Peyer's patch (tissue), 4 donors: ENCODE measurements around the gene CACTIN. TPM values are rescaled to one million over a fixed set of nuclear protein-coding genes. Genes with fewer than 3 reads are reported as not detected.

Experiments
- DNase-seq, 3 donors: peaks; one replicate each; pipeline ENCODE4 v3.0.0-alpha.2; 2017 to 2019
- H3K27ac ChIP-seq, 4 donors: fragments of 200-600 bp; sonication (generic); one replicate each; pipeline ENCODE4 v1.5.1; 2016 to 2019
- H3K27me3 ChIP-seq, 2 donors: fragments of 200-600 bp; sonication (generic); one replicate each; pipeline ENCODE4 v1.5.1; 2019
- H3K36me3 ChIP-seq, 3 donors: fragments of 200-600 bp; sonication (generic); one replicate each; pipeline ENCODE4 v1.5.1; 2016 to 2019
- H3K4me1 ChIP-seq, 4 donors: fragments of 200-600 bp; sonication (generic); one replicate each; pipeline ENCODE4 v1.5.1; 2016 to 2019
- H3K4me3 ChIP-seq, 4 donors: fragments of 200-600 bp; sonication (generic); 1 replicate in 3 of 4; 2 replicates in 1 of 4; pipeline ENCODE4 v1.5.1; 2016 to 2019; ENCODE audit warnings: mild to moderate bottlenecking in 1 of 4
- H3K9me3 ChIP-seq, 4 donors: fragments of 200-600 bp; sonication (generic); one replicate each; pipeline ENCODE4 v1.5.1; 2016 to 2019; ENCODE audit warnings: mild to moderate bottlenecking in 1 of 4
- POLR2A ChIP-seq, 2 donors: fragments of 450-650 bp; IDR thresholded peaks; one replicate each; pipeline ENCODE4 v1.5.1; 2017; ENCODE audit warnings: antibody characterized with exemption in 2 of 2, mild to moderate bottlenecking in 2 of 2, moderate library complexity in 2 of 2
- total RNA-seq, 4 donors: library from RNA; depleted of rRNA; stranded (reverse); fragments of >200 nt; gene quantifications; one replicate each; pipeline ENCODE4 v1.1.0, GENCODE V29; 2016
- TF ChIP-seq, protein P1 (sequence below), 6 experiments: fragments of 450-650 bp in 4 of 6; fragments of 200-600 bp in 2 of 6; sonication (generic) in 1 of 6; IDR thresholded peaks; one replicate each; pipeline ENCODE4 v1.5.1; 2017 to 2019; ENCODE audit warnings: antibody characterized with exemption in 6 of 6, mild to moderate bottlenecking in 3 of 6, moderate library complexity in 1 of 6

Gene CACTIN
- 10 to 100 TPM; 21.2 to 60.2 (median 33.3) TPM for total RNA-seq

DNA sequence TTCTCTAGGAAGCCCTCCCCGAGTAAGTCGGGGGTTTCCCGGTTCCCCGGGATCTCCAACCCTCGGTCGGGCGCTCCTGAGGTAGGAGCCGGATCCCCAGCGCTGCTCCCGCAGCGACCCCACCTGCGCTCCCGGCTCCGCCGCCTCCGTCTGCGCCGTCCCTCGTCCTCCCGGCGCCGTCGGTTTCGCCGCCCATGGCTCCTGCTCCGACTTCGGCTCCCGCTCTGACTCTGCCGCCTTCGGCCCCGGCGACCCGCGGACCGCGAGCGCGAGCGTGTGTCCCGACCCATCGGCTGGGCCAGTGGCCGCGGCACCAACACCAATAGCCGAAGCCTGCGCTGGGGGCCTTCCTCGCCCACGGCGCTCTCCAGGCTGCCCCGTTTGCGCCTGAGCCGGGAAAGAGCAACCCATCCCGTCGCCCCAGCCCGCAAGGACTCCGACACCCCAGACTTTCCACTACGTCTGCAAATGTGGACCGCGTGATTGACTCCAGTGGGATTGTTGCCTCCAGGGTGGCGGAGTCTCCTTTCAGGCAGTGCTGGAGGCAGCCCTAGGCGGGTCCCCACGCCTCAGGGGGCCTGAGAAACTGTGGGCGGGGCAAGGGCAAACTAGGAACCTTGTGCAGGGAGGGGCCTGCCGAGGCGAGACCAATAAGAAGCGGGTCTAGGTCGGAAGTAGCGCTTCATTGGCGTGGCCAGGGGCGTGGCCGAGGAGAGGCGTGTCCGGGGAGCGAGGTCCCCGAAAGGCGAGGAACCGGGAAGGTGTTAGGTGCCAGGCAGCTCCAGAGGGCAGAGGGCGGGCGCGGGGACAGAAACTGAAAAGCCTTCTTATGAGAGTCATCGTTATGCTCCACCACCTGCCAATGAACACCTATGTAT, at the start of gene CACTIN:
CACTIN (minus strand) TSS at position 318 of the 878 bp plus-strand sequence; CDS start at position 290, 28 bp downstream.
- peaks cover 0 to 29% (median 0%) of the 10 kb centered on the region in 3 donors for H3K36me3 ChIP-seq
- peak; percentile 98 to 99 (median 99) for DNase-seq
- peaks cover 0 to 19% (median 8%) of the 10 kb centered on the region in 4 donors for H3K4me1 ChIP-seq
- peak within 1 kb of the TSS; percentile 90 to 98 (median 92) for H3K27ac ChIP-seq
- TF ChIP-seq POLR2A (IDR thresholded peaks at IDR 0.05) = peak; percentile 68 to 78
- TF ChIP-seq, protein P1, sequence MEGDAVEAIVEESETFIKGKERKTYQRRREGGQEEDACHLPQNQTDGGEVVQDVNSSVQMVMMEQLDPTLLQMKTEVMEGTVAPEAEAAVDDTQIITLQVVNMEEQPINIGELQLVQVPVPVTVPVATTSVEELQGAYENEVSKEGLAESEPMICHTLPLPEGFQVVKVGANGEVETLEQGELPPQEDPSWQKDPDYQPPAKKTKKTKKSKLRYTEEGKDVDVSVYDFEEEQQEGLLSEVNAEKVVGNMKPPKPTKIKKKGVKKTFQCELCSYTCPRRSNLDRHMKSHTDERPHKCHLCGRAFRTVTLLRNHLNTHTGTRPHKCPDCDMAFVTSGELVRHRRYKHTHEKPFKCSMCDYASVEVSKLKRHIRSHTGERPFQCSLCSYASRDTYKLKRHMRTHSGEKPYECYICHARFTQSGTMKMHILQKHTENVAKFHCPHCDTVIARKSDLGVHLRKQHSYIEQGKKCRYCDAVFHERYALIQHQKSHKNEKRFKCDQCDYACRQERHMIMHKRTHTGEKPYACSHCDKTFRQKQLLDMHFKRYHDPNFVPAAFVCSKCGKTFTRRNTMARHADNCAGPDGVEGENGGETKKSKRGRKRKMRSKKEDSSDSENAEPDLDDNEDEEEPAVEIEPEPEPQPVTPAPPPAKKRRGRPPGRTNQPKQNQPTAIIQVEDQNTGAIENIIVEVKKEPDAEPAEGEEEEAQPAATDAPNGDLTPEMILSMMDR (IDR thresholded peaks at IDR 0.05) = peak in 2 of 6 experiments; percentile 14 to 21
- no peaks in the 10 kb centered on the region for H3K27me3 ChIP-seq
- H3K4me3 ChIP-seq = peak within 1 kb of the TSS; percentile 83 to 100 (median 90)
- no peaks in the 10 kb centered on the region for H3K9me3 ChIP-seq

DNA sequence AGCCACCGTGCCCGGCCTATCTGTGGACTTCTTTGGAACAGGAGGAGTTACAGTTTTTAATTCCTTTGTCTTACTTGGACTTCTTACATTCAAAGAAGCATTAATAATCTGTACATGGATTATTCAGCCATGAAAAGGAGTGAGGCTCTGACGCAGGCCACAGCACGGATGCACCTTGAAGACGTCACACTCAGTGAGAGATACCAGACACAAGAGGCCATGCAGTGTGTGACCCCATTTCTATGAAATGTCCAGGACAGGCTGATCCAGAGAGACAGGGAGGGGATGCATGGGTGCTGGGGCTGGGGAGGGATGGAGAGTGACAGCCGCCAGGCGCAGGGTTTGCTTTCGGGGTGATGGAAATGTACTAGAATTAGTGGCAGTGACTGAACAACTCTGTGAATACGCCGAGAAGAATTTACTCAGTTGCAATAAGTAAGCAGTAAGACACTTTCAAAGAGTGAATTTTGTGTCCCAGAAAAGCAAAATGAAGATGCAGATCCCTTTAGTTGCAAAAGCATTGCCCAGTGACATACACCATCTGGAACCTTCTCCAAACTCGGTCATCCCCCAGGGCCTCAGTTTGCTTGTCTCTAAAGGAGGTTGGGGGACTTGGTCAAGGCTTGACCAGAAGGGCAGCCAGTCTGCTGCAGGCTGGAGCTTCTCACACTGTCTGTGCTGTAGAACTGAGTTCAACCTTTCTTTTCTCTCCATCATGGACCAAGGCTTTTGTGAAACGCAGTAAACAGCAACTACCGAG, 48.4 kb upstream of the CACTIN start:
- TF ChIP-seq, protein P1 (IDR thresholded peaks at IDR 0.05) = no peak
- no peak for TF ChIP-seq POLR2A (IDR thresholded peaks at IDR 0.05)
- H3K9me3 ChIP-seq = no peaks in the 10 kb centered on the region
- H3K4me3 ChIP-seq = no peak overlapping the region
- no peaks in the 10 kb centered on the region for H3K27me3 ChIP-seq
- peaks cover 0 to 30% (median 14%) of the 10 kb centered on the region in 4 donors for H3K4me1 ChIP-seq
- H3K27ac ChIP-seq = peak overlapping the region in 1 of 4 donors; percentile 18
- no peaks in the 10 kb centered on the region for H3K36me3 ChIP-seq
- DNase-seq = no peak

DNA sequence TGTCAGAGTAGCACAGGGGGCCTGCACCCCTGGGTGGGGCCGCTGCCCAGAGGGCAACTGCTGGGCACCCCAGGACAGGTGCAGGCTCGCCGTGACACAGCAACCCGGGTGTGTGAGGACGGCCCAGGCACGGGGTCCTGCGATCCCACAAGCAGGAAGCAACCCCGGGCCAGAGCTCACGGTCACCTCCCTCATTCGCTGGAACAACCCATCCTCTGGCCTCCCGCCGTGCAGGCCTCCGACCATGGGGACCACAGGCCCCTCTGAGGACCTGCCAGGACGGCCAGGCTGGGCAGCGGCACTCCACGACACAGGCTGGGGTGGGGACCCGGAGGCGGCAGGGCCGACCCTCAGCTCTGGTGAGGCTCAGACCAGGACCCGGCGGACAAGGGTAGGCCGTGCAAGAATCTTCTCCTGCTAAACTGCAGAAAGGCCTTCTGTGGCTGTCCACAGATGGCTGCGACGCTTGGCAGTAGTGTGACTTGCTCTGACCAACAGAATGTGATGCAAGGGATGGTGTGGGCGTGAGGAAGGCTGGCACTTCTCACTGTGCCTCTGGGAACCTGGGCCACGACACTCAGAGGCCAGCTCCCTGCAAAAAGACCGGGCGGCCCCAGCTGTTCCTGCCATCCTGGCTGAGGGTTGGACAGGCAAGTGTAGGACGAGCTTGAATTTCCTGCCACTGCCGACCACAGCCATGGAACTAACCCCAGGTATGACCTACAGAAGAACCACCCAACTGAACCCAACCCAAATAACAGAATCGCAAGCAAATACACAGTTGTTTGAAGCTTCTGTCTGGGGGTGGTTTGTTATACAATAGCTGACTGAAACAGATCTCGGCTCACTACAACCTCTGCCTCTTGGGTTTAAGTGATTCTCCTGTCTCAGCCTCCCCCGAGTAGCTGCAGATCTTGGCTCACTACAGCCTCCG, 47.2 kb upstream of the CACTIN start:
- H3K9me3 ChIP-seq = no peaks in the 10 kb centered on the region
- H3K27me3 ChIP-seq = no peaks in the 10 kb centered on the region
- H3K36me3 ChIP-seq = no peaks in the 10 kb centered on the region
- TF ChIP-seq POLR2A (IDR thresholded peaks at IDR 0.05) = no peak
- TF ChIP-seq, protein P1 (IDR thresholded peaks at IDR 0.05) = no peak
- DNase-seq = no peak
- no peak overlapping the region for H3K4me3 ChIP-seq
- H3K4me1 ChIP-seq = peaks cover 0 to 41% (median 14%) of the 10 kb centered on the region in 4 donors
- H3K27ac ChIP-seq = peak overlapping the region in 1 of 4 donors; percentile 12

DNA sequence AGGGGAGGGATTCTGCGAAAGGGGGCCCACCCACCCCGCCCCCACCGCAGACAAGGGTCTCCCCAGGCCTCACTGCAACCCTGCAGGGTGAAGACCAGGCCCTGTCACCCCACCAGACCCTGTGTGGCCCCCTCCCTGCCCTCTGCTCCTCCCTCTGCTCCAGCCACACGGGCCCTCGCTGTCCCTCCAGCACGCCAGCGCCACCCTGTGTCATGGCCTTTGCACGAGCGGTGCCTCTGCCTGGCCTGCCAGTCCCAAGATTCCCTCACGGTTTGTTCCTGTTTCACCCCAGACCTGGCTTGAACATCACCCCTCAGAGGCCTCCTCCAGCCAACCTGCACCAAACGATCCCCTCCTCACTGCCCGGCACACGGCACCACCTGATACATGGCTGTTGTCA, 46.4 kb upstream of the CACTIN start:
- TF ChIP-seq, protein P1 (IDR thresholded peaks at IDR 0.05) = no peak
- TF ChIP-seq POLR2A (IDR thresholded peaks at IDR 0.05) = no peak
- Histone ChIP-seq H3K27ac (peak overlapping the region in 1 of 4 donors; percentile 92), H3K4me3 (no peak overlapping the region)

DNA sequence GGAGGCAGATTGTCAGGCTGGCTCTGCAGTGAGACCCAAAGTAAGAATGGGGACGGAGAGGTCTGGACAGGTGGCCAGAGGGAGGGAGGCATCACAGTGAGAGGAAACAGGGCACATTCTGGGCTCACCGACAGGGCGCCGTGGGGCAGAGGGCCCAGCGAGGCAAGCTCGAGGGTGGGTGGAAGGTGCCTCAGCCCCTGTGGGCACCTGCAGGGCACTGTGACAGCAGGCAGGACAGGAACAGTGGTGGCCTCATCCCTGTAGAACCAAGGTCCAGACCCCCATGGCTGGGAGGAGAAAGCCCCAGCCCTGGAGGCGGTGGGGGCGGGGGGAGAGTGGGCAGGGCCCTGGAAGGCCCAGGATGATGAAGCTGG, 46.0 kb upstream of the CACTIN start:
- TF ChIP-seq, protein P1 (IDR thresholded peaks at IDR 0.05) = no peak
- TF ChIP-seq POLR2A (IDR thresholded peaks at IDR 0.05) = no peak
- no peak for DNase-seq
- H3K9me3 ChIP-seq = no peaks in the 10 kb centered on the region
- no peaks in the 10 kb centered on the region for H3K36me3 ChIP-seq
- H3K4me3 ChIP-seq = no peak overlapping the region
- no peaks in the 10 kb centered on the region for H3K27me3 ChIP-seq
- H3K4me1 ChIP-seq = peaks cover 0 to 53% (median 14%) of the 10 kb centered on the region in 4 donors
- H3K27ac ChIP-seq = peak overlapping the region in 3 of 4 donors; percentile 74 to 92 (median 84)

More for the DNA sequence above, 46.4 kb upstream of the CACTIN start:
- Histone ChIP-seq H3K36me3 (no peaks in the 10 kb centered on the region), H3K4me1 (peaks cover 0 to 49% (median 14%) of the 10 kb centered on the region in 4 donors), H3K9me3 (no peaks in the 10 kb centered on the region), H3K27me3 (no peaks in the 10 kb centered on the region)
- DNase-seq = no peak
